ENCODE data around the gene GNG12.
"Not testable (repeated sequence)": the region's sequence is repeated elsewhere in the genome, so short reads cannot be mapped to it uniquely, and the experiment has no call there.

GNG12 gene

GRCh38 chr1:67683766-67684525 lies 149.3 kb downstream of the GNG12 start:
- peak; percentile 23 to 54 for DNase-seq (ENCODE audit: low read depth in 2 of 2)

DNA sequence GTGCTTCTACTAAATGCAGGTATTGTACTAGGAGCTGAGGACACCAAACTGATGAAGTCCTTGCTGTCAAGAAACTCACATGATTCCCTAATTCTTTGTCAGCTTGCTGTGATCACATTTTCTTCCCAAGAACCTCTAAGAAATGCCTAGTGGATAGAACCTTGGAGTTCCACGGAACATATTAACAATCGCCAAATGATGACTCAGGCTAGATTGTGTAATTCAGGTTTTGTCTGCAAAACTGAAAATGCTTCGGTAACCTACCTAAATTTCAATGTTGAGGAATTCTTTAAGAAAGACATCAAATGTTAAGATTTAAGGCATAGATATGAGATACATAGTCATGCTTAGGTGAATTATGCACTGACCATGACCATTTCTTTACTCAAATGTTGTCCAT lies 150.0 kb downstream of the GNG12 start:
- DNase-seq (ENCODE audit: low read depth in 2 of 2), result no peak

DNA sequence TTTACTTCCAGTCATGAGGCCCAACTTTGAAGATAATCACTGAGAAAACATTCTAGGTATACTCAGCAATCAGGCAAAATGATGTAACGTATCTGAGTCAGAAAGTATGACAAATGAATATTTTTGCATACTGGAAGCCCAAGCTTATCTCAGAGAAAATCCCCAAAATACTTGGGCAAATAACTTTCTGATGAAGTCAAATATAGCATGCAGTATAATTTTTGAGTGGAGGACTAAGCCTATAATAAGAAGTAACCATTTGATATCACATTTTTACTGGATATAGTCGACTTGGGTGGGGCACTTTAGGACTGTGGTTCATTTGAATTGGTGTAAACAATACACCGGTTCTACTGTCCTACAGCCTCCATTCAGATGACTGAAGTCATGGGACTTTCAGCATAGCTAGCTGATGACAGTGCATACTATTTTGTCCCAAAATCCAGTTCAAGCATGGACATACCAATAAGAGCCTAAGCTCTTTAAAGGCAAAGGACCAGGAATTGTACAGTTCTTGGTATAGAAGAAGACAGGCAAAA lies 150.5 kb downstream of the GNG12 start:
- no peak for DNase-seq (ENCODE audit: low read depth in 2 of 2)

- DNase-seq (ENCODE audit: low read depth in 2 of 2), result no peak
Measured at GRCh38 chr1:67680486-67680885, 152.8 kb downstream of the GNG12 start.

DNA sequence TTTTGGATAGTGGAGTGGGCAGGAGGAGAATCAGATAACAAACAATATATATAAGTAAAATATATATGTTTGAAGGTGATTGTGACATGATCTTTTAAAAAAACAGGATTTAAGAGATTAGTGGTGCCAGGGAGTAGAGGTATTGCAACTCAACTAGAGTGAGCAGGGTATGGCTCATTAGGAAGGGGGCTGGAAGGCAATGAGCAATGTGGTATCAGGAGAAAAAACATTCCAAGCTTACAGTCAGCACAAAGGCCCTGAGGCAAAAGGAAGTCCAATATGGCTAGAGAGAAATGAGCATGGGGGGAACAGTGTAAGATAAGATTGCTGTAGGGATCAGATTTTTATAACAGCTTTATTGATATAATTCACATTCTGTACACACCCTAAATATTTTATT lies 153.6 kb downstream of the GNG12 start:
- no peak for DNase-seq (ENCODE audit: low read depth in 2 of 2)

- DNase-seq (ENCODE audit: low read depth in 2 of 2), result no peak
Measured at GRCh38 chr1:67677930-67678329, 155.3 kb downstream of the GNG12 start.

GRCh38 chr1:67677408-67677807 lies 155.9 kb downstream of the GNG12 start:
- no peak for DNase-seq (ENCODE audit: low read depth in 2 of 2)

DNA sequence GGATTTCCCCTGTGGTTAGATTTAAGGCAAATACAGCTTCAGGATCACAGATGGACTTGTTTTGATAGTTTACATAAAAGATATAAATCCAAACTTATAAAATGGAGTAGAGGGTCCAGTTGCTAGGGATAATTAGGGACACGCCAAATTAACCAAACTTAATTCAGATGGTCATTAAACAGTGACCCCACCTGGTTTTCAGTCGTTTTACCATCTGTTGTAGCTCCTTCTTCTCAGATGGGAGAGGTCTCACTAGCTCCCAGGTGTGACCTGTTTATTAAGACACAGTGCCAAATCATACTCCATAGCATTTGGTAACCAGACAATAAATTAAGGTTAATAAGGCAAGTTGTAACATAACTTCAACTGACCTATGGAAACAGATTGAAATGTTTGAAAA lies 156.3 kb downstream of the GNG12 start:
- no peak for DNase-seq (ENCODE audit: low read depth in 2 of 2)

DNA sequence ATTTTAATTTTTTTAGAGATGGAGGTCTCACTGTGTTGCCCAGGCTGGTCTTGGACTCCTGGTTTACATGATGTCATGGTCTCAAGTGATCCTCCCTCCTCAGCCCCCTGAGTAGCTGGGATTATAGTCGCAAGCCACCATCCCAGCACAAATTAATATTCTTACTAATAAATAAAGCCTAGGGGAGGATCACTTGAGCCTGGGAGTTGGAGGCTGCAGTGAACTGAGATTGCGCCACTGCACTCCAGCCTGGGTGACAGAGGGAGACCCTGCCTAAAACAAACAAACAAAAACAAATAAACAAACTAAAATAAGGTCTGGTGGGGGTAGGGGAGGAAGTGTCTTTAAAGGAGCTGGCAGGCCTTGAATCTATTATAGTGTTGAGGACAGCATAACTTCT lies 157.0 kb downstream of the GNG12 start:
- DNase-seq (ENCODE audit: low read depth in 2 of 2), result no peak

DNA sequence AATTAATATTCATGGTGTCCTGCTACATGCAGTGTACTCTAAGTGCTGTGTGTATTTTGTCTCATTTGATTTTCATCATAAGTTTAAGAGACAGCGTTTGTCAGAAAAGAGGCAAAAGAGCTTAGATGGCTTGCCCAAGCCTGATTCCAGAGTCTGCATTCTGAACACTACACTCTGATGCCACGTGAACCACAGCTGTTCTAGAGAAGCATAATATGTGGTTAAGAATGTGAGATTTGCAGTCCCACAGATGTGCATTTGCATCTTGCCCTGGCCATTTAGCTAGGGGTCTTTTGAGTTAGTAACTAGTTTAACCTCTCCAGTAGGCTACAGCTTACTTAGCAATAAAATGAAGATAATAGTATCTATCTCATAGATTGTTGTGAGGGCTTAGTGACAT lies 157.5 kb downstream of the GNG12 start:
- DNase-seq (ENCODE audit: low read depth in 2 of 2), result no peak

DNA sequence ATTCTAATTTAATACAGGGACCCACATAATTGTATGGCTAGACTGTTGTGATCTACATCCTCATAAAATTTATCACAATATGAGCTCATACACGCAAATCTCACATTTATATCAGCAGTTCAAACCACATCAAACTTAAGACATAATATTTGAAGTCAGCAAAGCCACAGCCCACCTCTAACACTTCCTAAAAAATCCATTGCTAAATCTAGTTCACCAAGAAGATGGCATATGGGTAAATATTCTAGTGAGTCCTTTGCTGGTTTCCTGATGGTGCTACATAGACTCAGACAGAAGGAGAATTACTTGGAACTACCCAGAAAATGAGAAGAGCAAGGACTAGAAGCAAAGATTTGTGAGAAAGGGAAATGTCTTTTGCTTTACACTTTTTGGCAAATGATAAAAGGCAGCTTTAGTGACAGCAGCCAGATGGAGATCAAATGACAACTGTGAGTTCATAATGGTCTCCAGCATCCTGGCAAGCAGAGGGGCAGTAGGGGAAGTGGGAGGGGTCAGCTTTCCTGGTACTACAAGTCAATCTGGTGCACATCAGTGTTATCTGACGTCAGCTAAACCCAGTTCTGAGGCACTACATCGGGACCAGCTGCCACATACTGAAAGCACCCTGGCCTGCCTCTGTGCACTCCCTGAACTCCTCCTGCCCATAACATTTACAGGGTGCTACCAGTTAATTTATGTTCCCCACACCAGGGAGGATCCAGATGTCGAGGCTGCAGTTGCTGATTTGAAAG lies 158.8 kb downstream of the GNG12 start:
- peak in 1 of 2 donors; percentile 8 for DNase-seq (ENCODE audit: low read depth in 2 of 2)

DNA sequence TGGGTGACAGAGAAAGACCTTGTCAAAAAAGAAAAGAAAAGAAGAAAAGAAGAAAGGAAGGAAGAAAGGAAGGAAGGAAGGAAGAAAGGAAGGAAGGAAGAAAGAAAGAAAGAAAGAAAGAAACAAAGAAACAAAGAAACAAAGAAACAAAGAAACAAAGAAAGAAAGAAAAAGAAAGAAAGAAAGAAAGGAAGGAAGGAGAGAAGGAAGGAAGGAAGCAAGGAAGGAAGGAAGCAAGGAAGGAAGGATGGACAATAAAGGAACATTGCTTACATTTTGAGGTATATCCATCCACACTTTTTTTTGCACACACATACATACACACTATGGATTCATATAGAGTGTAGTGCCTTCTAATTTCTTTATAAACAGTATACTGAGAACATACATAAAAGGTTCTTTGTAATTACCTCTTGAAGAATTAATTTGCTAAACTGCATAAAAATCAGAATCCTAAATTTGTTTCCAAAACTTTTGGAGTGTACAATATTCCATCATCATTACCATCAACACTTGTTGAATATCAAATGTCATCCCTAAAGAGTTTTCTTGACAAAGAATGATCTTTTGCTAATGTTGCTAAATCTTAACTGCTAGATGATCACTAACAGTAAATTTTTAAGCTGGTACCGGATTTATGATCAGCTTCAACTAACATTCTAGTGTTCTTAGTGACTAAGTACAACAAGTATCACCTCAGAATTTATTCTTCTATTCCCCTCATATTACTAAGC lies 159.6 kb downstream of the GNG12 start:
- DNase-seq (ENCODE audit: low read depth in 2 of 2), result no peak

DNA sequence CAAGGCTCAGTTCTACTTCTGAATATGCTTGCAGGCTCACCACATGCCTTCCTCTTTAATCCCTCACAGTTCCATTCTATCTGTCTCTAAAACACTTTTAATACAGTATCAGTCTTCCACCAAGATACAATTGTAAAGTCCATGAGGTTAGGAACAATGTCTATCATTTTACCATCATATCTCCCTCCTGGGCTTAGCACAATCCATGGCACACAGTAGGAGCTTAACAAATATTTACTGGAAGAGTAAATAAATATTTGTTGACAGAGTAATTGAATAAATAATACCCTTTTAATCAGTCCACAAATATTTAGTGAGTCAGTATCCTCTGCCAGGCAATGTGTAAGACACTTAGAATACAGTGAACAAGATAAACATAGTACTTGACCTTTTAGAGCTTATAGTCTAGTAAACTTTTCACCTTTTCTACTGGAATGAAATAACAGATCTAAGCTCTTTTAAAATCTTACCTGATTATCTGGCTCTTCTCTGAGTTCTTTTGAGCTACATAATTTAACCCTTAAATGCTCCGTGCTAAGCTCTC lies 160.9 kb downstream of the GNG12 start:
- no peak for DNase-seq (ENCODE audit: low read depth in 2 of 2)

- DNase-seq (ENCODE audit: low read depth in 2 of 2), result no peak
Measured at GRCh38 chr1:67668660-67669059, 164.6 kb downstream of the GNG12 start.

GRCh38 chr1:67666636-67667035 lies 166.6 kb downstream of the GNG12 start:
- no peak for DNase-seq (ENCODE audit: low read depth in 2 of 2)

DNA sequence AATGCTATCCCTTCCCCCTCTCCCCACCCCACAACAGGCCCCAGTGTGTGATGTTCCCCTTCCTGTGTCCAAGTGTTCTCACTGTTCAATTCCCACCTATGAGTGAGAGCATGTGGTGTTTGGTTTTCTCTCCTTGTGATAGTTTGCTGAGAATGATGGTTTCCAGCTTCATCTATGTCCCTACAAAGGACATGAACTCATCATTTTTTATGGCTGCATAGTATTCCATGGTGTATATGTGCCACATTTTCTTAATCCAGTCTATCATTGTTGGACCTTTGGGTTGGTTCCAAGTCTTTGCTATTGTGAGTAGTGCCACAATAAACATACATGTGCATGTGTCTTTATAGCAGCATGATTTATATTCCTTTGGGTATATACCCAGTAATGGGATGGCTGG lies 168.0 kb downstream of the GNG12 start:
- not testable (repeated sequence) for DNase-seq (ENCODE audit: low read depth in 2 of 2)

DNA sequence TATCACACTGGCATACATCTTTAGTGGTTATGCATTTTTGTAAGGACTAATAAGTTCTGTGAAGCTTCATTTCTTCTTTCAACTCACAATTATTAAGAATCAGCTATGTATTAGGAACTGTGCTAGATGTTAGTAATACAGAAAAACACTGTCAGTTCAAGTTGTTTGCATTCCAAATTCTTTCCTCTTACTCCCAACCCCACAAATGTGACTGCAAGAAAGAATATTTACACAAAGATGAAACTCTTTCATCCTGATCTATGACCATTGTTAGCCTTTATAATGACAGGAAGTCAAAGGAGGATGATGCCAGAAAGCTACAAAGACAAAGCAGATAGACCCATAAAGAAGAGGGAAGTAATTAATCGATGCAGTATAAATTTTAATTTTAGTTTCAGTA lies 169.2 kb downstream of the GNG12 start:
- DNase-seq (ENCODE audit: low read depth in 2 of 2), result no peak

- DNase-seq (ENCODE audit: low read depth in 2 of 2), result no peak
Measured at GRCh38 chr1:67662884-67663283, 170.4 kb downstream of the GNG12 start.

DNA sequence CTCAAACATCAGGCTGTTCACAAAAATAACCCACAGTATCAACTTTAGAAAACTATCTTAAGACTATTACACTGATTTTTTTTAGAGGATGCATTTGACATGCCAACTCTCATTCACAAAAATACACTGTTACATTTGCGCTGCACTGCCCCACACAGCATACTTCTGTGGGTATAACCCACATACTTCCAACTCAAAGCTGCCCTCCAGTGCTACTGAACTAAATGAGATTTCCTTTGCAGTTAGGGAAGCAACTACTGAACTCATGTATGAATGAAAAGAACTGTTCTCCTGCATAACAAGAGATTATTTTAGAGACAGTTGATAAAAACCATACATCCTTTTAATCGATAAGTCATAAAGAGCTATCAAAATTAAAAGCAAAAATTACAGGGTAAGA lies 174.0 kb downstream of the GNG12 start:
- DNase-seq (ENCODE audit: low read depth in 2 of 2), result no peak

- not testable (repeated sequence) for DNase-seq (ENCODE audit: low read depth in 2 of 2)
Measured at GRCh38 chr1:67657152-67657551, 176.1 kb downstream of the GNG12 start.

DNA sequence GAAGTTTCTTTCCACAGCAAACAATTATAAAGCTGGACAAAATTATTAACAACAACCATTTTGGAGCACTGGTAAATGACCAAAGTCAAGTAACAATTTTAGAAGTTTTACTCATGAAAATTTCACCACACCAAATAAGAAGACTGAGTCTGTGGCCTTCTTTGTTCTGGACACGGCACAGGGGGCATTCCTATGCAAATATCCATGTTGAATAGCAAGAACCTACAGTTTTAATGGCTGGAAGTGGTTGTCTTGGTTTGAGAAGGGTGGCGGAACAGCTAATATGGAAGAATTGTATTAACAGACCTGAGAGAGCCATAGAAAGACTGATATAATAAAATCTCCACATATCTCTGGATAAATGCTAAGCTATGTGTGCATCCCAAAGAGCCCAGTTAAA lies 177.7 kb downstream of the GNG12 start:
- no peak for DNase-seq (ENCODE audit: low read depth in 2 of 2)

DNA sequence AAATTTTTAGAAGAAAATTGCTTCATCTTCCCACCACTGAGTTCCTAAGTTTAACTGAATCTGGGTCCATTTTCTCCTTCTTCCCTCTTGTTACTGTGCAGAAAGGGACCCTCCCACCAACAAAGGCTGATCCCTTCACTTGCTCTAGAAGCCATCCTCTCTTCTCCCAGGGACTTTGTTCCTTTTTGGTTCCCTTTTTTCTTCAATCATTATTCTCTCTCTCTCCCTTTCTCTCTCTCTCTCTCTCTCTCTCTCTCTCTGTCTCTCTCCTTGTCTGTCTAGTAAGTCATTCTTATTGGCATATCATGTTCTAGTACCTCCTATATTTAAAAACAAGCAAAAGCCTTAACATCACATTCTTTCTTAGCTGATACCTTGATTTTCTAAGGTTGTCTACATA lies 180.0 kb downstream of the GNG12 start:
- no peak for DNase-seq (ENCODE audit: low read depth in 2 of 2)

Data from stimulated activated CD8-positive, alpha-beta memory T cell treated with anti-CD3 and anti-CD28 coated beads, Interleukin-15, amount 100 ng/mL, for 4 hours (primary cell).